AML-193 (cell line): Measurements from ENCODE around the gene COA3.
"Not testable (repeated sequence)": the region's sequence is repeated elsewhere in the genome, so short reads cannot be mapped to it uniquely, and the experiment has no call there.

Source experiments
- DNase-seq, 2 experiments: peaks; one replicate each; lab custom pipeline; 2025; lab: John Stamatoyannopoulos, UW

COA3 gene

DNA sequence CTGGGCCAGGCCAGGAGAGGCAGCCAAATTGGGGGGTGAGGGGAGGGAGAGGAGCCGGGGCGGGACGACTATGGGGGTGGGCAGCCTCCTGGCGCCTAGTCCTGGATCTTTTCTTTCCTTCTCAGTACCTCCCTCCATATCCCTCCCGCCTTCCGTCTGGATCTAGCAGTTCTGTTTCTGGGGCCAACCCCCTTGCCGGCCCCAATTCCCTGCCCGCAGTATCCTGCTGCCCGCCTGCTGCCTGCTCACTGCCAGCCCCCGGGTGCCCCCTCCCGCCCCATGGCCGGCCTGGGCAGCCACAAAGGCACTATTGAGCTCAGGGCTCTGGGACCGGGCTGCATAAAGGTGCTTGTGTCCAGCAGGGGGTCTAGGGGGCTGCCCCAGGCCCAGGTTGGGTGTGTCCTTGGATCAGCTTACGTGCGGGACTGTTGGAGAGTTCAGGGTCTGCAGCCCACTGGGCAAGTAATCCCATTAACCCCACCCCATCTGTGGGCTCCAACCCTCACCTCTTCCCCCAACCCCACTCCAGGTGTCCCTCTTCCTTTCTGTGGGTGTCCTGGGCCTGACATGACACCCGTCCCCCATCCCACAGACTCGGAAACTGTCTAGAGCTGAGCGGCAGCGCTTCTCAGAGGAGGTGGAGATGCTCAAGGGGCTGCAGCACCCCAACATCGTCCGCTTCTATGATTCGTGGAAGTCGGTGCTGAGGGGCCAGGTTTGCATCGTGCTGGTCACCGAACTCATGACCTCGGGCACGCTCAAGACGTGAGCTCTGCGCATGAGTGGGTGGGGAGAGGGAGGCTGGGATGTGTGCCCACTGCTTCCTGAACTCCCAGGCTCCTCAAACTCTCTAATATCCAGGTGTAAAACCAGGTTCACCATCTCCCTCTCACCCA lies 16.1 kb downstream of the COA3 start:
- DNase-seq: no peak

DNA sequence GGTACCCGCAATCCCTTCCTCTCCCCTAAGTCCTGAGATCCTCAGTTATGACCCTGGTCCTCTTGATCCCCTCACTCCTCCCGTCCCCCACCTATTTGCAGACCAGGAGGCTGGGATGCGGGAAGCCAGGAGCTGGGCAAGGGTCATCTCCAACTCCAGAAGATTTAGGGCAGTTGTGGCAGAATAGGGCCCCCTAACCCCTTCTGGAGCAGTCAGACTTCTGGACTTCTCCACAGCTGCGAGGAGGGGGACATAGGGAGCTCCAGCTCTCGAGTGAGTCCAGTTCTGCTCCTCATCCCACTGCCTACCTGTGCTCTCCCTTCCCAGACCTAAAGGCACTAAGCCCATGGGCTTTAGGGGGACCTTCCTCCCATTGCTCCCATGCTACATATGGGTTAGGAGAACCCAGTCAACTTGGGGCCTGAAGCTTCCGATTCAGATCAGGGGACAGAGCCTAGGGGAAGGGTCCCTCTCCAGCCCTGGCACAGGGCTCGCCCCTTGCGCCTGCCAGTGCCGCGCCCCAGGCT lies 16.8 kb downstream of the COA3 start:
- no peak for DNase-seq

DNA sequence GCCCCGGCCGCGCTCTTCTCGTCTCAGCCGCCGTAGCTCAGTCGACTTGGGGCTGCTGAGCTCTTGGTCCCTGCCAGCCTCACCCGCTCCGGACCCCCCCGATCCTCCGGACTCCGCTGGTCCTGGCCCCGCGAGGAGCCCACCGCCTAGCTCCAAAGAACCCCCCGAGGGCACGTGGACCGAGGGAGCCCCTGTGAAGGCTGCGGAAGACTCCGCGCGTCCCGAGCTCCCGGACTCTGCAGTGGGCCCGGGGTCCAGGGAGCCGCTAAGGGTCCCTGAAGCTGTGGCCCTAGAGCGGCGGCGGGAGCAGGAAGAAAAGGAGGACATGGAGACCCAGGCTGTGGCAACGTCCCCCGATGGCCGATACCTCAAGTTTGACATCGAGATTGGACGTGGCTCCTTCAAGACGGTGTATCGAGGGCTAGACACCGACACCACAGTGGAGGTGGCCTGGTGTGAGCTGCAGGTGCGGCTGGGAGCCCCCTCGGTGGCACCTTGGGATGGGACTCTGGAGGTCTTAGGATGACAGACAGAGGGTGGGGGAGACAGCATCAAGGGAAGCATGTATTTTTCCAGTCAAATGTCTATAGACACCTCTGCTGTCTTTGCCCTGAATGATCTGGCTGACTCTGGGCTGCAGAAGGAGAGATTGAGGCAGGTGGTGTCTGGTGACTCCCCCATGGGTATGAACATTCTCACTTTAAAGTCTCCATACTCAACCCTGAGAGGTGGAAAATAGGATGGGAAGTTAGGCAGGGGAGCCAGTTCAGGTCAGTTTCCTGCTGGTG lies 17.5 kb downstream of the COA3 start:
- DNase-seq: no peak

DNA sequence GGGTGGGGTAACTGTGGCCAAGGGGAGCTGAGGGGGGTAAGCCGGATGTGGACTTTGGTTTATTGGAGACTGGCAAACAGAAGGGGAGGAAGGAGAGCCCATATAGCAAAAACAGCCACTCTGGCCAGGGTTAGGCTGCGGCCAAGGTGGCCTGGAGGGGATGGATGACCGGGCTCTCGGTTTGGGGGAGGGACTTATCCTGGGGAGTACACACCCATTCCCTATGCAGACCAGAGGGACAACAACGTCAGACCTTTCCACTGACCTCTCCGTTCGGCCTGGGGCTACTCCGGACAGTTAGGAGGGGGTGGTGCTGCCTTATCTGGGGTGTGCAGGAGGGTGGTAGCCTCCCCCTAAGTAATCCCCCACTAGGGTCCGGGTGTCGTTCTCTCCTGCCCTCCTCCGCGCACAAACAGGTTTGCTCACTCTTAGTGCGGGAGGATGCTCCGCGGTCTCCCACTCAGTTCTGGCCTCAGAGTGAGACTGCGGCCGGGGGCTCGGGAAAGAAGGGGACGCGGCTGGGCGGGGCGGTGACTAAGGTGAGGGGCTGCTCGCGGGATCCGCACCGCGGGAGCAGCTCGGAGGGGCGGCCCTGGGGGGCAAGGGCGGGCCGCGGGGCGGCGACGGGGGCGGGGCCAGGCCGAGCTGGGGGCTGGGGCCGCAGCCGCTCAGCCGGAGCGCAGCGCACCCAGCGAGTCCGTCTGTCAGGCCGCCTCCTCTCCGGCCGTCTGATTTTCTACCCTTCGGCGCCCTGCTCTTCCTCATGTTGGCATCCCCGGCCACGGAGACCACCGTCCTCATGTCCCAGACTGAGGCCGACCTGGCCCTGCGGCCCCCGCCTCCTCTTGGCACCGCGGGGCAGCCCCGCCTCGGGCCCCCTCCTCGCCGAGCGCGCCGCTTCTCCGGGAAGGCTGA lies 18.3 kb downstream of the COA3 start, which contains the start of gene WNK4:
Gene WNK4 (plus strand): TSS at position 675 of the 915 bp plus-strand sequence. CDS start 89 bp downstream, at position 764.
- no peak for DNase-seq

DNA sequence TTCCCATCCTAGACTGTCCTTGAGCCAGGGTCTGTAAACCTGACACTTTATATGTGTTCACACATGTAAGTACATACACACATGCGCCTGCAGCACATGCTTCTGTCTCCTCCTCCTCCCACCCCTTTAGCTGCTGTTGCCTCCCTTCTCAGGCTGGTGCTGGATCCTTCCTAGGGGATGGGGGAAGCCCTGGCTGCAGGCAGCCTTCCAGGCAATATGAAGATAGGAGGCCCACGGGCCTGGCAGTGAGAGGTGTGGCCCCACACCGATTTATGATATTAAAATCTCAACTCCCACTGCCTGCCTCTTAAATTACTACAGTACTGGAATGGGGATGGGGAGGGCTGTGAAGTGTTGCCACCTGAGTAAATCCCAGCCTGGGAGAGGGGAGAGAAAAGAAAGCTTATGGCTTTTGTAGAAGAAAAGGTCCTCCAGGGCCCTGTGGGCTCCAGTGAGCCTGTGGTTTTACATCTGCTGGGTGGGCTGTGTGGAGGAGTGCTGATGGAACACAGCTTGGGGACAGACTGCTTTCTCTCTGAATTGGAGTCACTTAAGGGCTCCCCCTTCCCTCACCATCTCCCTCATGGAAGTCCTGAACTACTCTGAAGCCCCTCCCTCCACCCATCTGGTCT lies 19.1 kb downstream of the COA3 start:
- DNase-seq: no peak

DNA sequence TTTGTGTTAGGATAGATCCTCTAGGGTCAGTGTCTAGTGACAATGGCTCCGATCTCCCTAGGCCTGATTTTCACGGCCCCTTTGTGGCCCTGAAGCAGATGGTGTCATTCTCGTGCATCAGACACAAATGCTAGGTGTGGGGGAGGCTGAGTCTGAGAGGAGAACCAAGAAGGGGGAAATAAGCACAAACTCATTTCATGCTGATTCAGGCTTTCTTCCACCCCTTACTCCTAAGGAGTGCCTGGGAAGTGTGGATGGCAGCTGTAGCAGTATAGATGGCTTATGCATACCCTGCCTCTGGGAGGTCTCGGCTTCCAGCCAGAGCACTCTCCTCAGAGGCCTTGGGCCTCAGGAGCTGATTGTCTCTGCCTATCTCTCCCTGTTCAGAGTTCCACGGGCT lies 19.9 kb downstream of the COA3 start:
- DNase-seq: no peak

DNA sequence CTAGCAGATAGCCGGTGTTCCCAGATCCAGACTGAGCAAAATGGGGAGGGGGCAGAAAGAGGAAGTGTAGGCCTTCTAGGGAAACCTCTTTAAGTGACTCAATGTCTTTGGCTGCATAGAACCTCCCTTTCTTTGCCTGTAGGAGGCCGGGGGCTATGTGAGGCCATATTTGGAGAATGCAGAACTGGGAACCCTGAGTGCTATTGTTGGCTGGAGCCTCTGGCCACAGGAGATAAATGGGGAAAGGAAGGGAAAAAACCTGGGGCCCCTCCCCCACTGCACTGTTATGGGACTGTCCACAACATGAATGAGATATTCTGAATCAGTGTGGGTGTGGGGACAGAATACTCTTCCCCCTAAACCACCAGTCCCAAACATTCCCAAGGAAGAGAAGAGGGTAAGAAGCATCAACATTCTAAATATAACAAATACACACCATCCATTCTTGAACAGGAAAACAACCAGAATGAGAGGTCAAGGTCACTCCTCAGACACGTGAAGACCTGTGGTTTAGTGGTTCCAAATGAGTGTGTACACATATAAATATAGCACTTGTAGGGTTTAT lies 22.9 kb downstream of the COA3 start:
- DNase-seq: peak; percentile 42 to 52

DNA sequence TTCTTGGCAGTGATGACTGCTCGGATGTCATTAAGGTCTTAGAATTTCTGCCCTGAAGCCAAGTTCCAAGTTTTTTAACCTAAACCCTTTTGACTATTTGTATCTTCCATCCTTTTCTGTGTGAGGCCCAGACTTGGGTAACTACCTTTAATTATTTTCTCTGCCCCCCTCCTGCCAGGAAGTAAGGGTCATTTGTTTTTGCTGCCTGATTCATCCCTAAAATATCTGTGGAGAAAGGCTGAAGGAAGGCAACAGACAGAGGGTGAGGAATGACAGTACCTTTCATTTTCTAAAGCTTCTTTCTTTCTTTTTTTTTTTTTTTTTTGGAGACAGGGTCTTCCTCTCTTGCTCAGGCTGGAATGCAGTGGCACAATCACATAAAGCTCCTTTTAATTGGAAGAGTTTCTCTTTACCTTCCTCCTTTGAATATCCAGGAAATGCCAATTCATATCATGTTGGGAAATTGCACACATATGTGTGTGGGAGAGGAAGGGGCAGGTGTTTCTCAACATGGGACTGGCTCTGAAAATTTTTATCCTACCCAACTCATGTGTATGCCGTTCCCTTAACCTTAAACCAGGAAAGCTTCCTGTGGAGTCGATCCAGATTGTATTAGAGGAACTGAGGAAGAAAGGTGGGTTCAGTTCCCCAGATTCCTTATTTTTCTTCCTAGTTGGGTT lies 24.3 kb downstream of the COA3 start:
- no peak for DNase-seq

DNA sequence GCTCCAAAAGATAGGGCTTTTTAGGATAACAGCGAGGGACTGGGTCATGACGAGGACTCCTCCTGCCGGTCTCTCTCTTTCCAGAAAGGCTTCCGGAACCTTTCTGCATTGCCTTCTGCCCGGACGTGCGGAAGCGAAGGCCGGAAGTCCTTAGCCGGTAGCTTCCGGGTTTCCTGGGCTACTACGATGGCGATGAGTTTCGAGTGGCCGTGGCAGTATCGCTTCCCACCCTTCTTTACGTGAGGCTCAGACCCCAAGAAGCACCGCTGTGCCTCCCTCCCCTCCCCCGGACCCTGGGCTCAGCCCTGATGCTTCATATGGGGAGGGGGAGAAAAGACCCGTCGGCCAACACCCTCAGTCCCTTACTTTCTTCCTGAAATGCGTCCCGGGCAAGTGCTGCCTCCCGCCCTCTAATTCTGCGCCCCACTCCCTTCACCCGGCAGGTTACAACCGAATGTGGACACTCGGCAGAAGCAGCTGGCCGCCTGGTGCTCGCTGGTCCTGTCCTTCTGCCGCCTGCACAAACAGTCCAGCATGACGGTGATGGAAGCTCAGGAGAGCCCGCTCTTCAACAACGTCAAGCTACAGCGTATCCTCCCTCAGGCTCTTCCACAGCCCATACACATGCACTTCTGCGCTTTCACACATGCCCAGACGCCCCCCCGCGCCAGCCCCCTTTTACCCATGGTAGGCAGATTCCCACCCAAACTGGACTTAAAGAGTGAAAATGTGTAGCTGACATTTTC lies 25.0 kb downstream of the COA3 start, which contains the start of gene VPS25:
Gene VPS25 (plus strand): TSS at position 160 of the 746 bp plus-strand sequence. CDS start 27 bp downstream, at position 187.
- peak; percentile 77 to 81 for DNase-seq

DNA sequence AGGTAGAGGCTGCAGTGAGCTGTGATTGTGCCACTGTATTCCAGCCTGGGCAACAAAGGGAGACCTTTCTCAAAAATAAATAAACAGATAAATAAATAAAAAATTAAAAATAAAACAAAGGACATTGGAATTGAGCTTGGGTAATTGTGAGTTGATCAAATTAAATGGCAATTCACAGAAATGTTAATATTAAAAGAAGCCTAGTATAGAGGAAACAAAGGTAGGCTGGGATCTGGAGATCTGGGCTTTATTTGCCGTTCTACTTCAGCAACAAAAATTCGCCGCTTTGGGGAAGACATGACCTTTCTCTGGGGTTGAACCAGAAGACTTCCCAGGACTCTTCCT lies 25.6 kb downstream of the COA3 start:
- no peak for DNase-seq

DNA sequence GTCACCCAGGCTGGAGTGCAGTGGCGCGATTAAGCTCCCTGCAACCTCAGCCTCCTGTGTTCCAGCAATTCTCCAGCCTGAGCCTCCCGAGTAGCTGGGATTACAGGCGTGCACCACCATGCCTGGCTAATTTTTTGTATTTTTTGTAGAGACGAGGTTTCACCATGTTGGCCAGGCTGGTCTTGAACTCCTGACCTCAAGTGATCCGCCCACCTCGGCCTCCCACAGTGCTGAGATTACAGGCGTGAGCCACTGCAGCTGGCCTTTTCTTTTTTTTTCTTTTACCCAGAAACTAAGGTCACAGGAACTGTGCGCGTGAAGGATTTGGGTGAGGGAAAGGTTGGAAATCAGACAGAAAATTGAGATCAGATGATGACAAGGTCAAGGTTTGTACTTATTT lies 28.5 kb downstream of the COA3 start:
- DNase-seq: not testable (repeated sequence)

DNA sequence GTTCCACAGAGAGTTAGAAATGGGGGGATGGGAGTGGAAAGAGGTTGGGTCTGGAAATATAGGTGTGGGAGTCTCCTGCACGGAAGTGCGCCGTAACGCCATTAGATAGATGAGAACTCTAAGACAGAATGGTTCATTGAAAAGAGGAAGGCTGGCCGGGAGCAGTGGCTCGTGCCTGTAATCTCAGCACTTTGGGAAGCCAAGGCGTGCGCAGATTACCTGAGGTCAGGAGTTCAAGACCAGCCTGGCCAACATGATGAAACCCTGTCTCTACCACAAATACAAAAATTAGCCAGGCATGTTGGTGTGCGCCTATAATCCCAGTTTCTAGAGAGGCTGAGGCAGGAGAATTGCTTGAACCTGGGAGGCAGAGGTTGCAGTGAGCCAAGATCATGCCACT lies 30.5 kb downstream of the COA3 start:
- DNase-seq: not testable (repeated sequence)

DNA sequence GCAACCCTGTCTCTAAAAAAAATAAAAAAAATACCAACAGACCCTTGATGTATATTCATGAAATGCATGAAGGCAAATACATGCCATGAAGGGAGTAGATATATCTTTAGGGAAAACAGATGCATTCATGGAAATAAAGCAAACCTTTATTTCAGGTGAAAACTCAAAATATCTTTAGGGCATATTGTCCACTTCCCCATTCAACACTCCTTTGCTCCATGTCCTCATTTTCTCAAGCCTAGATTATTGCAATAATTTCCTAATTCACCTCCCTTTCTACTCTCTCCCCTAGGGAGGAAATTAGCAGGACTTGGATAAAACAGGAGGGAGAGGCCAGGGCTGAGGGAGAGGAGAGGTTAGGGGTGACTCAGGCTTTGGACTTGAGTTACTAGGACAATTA lies 31.0 kb downstream of the COA3 start:
- DNase-seq: peak in 1 of 2 experiments; percentile 39

DNA sequence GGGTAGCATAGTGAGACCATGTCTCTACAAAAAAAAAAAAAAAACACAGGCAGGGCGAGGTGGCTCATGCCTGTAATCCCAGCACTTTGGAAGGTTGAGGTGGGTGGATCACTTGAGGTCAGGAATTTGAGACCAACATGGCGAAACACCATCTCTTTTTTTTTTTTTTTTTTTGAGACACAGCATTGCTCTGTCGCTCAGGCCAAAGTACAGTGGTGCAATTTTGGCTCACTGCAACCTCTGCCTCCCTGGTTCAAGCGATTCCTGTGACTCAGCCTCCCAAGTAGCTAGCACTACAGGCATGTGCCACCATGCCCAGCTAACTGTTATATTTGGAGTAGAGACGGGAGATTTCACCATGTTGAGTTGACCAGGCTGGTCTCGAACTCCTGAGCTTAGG lies 32.4 kb downstream of the COA3 start:
- DNase-seq: no peak

DNA sequence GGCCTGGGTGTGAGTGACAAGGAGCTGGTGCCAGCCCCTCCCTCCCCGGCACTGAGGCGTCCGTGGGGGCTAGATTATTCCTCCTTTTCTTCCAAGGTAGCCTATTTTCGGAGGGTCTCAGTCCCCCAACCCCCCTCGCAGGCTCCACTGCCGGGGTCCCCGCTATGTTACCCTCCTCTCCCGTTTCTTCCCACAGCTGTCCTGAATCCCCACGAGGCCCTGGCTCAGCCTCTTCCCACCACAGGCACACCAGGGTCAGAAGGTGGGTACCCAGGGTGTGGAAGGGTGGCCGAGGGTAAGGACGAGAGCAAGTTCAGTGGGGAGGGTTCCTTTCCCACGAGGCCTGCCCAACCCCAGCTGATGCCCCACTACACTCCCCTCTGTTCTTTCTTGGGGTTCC lies 36.9 kb downstream of the COA3 start:
- DNase-seq: no peak

DNA sequence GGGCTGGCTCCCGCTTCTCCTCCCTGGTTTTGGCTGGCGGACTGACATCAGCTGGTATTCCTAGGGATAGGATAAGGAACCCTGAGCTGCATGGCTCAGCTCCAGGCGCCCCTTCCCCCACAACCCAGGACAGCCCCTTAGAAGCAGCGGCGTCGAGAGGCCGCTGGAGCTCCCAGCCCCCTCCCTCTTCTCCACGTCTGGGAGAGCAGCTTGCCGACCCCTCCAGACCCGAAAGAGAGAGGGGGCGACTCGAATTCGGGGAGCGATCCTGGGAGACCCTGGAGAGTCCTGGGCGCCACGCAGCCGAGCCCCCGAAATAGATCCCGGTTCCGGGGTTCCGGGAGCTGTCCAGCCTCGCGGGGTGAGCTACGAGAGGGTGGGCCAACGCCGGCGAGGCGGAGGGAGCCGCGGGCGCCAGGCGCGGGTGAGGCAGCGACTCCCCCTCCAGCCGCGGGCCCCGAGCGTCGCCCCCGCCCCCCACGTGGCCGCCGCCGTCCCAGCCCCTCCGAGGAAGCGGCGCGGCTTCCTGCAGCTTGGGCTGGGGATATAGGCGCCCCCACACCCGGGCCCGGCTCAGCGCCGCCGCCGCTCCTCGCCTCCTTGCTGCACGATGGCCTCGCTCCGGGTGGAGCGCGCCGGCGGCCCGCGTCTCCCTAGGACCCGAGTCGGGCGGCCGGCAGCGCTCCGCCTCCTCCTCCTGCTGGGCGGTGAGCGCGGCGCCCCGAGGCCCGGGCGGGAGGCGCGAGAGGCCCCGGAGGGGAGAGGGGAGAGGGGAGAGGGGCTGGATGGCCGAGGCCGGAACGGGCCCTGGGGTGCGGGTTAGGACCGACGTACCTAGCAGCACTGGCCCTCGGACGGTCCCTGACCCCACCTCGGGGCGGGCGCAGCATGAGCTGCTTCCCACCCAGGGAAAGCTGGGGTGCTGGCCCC lies 37.6 kb downstream of the COA3 start, which contains the start of gene RAMP2:
Gene RAMP2 (plus strand): TSS at position 576 of the 930 bp plus-strand sequence. CDS start 35 bp downstream, at position 611.
- no peak for DNase-seq

DNA sequence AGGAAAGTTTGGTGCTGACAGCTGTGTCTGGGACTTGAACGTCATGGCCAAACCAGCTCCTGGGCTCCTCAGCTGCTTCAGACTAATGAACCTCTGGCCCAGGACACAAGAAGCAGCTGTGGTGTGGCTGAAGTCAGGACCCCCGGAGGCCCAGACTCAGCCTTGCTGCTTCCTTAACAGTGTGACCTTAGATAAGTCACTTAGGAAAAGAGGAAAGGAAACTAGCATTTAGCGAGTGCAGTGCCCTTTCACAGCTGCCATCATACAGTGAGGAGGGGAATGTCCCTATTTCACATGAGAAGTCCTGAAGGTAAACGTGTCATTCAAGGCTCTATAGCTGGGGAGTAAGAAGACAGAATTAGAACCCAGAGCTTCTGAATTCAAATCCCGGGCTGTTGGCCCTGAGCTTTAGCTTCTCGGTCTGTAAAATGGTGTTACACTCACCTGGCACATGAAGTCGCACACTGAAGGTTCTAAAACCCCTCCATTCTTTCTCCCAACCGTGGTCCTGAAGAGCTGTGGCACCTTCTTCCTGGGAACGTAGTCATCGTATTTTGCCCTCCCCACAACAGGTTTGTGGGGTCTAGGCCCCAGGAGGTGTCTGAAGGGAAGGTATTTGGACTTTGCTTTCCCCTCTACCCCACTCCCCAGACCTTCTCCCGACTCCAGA lies 38.4 kb downstream of the COA3 start:
- DNase-seq: no peak

DNA sequence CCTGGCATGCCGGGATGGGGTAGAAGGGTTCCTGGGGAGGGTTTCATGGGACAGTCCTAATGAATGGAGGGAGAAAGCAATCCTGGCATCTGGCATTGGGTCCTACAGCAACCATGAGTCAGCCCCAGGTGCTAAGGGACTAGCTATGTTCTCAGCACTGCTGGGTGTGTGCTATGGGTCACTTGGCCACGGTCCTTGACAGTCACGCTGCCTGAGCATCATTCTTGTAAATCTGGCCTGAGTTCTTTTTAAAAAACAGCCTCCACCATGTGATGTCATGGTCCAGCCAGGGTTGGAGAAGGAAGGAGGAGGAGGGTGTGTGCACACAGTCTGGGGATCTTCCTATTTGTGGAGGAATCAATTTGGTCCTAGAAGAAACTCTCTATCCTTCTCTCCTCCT lies 43.7 kb downstream of the COA3 start:
- no peak for DNase-seq
